ENCODE data around the gene CDK5RAP1.
"Not testable (repeated sequence)": the region's sequence is repeated elsewhere in the genome, so short reads cannot be mapped to it uniquely, and the experiment has no call there.

DNA sequence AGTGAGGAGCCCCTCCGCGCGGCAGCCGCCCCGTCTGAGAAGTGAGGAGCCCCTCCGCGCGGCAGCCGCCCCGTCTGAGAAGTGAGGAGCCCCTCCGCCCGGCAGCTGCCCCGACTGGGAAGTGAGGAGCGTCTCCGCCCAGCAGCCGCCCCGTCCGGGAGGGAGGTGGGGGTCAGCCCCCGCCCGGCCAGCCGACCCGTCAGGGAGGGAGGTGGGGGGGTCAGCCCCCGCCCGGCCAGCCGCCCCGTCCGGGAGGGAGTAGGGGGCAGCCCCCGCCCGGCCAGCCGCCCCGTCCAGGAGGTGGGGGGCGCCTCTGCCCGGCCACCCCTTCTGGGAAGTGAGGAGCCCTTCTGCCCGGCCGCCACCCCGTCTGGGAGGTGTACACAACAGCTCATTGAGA is 12.0 kb downstream of the CDK5RAP1 start:
- TF ChIP-seq CTCF (tag by site-specific recombination; IDR thresholded peaks at IDR 0.05); ZNF175 (tag by site-specific recombination; IDR thresholded peaks at IDR 0.05); YY2 (tag by site-specific recombination; IDR thresholded peaks at IDR 0.05); ZNF623 (tag by site-specific recombination; IDR thresholded peaks at IDR 0.05); ZNF335 (tag by site-specific recombination; conservative IDR thresholded peaks at IDR 0.05); ZNF624 (tag by site-specific recombination; IDR thresholded peaks at IDR 0.05); ZNF121 (tag by site-specific recombination; IDR thresholded peaks at IDR 0.05); ZNF530 (tag by site-specific recombination; IDR thresholded peaks at IDR 0.05; ENCODE audit: low read depth): not testable (repeated sequence)
- TF ChIP-seq, protein P1, sequence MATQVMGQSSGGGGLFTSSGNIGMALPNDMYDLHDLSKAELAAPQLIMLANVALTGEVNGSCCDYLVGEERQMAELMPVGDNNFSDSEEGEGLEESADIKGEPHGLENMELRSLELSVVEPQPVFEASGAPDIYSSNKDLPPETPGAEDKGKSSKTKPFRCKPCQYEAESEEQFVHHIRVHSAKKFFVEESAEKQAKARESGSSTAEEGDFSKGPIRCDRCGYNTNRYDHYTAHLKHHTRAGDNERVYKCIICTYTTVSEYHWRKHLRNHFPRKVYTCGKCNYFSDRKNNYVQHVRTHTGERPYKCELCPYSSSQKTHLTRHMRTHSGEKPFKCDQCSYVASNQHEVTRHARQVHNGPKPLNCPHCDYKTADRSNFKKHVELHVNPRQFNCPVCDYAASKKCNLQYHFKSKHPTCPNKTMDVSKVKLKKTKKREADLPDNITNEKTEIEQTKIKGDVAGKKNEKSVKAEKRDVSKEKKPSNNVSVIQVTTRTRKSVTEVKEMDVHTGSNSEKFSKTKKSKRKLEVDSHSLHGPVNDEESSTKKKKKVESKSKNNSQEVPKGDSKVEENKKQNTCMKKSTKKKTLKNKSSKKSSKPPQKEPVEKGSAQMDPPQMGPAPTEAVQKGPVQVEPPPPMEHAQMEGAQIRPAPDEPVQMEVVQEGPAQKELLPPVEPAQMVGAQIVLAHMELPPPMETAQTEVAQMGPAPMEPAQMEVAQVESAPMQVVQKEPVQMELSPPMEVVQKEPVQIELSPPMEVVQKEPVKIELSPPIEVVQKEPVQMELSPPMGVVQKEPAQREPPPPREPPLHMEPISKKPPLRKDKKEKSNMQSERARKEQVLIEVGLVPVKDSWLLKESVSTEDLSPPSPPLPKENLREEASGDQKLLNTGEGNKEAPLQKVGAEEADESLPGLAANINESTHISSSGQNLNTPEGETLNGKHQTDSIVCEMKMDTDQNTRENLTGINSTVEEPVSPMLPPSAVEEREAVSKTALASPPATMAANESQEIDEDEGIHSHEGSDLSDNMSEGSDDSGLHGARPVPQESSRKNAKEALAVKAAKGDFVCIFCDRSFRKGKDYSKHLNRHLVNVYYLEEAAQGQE (tag by site-specific recombination; IDR thresholded peaks at IDR 0.05) = not testable (repeated sequence)
